ENCODE measurements around the gene C16orf95.

The C16orf95 gene

DNA sequence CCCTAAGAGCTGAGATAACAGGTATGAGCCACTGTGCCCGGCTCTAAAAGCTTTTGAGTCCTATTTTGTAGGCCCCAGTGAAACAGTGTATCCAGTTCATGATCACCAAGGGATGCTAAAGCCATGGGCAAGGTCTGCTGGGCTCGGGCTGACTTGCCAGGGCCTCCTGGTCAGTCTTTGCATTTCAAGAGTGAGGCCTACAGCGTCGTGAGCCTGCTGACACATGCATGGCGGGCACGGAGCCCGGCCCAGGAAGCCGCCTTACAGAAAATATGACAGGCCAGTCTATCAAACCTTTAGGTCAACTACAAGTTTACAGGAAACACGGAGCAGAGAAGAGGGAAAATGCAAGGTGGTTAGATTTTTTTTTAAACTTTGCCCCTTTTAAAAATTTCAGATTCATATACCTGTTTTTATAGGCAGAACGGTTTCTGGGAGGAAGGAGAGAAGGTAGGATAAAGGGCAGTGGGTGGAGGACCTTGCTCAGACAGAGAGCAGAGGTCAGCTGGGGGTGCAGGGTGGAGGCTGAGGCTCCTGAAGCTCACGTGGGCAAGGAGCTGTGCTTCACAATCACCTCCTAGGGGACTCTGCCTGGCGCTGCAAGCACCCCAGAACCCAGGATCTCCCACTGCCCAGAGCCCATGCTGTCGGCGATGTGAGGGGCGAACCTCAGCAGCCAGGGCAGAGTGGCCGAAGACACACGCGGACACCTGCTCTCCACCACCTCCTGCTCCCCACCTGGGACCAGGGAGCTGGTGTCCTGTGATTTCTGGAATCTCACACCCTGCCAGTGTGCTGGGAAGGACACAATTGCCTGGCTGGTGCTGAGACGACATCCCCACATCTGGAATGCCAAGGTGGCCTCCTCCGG, 21.3 kb downstream of the C16orf95 start:
- no peak overlapping the region for H3K27ac ChIP-seq
- DNase-seq (ENCODE audit: low read depth, low spot score), result no peak

DNA sequence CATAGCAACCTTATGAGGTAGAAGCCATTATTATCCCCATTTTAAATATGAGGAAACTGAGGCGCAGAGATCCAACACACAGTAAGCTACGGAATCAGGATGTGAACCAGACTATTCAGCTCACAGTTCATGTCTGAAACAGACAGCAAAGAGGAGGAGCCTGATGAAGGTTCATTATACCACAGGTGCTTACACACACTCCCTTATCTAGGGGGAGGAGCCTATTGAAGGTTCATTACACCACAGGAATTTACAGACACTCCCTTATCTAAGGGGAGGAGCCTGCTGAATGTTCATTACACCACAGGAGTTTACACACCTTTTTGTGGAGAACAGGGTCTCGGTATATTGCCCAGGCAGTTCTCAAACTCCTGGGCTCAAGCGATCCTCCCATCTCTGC, 21.9 kb downstream of the C16orf95 start:
- peak; percentile 27 for DNase-seq (ENCODE audit: low read depth, low spot score)
- H3K27ac ChIP-seq, result no peak overlapping the region

DNA sequence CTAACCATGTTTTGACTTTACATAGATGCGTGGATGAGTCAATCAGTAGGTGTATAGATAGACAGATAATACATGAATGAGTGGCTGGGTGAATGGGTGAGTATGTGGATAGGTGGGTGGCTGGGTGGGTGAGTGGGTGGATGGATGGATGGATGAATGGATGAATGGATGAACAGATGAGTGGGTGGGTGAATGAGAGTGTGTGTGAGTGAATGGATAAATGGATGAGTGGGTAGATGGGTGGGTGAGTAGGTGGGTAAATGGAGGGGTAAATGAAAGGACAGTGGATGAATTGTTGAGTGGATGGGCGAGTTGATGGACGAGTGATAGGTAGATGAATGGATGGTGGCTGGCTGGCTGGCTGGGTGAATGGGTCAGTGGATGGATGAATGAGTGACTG, 23.2 kb downstream of the C16orf95 start:
- no peak for DNase-seq (ENCODE audit: low read depth, low spot score)
- no peak overlapping the region for H3K27ac ChIP-seq

DNA sequence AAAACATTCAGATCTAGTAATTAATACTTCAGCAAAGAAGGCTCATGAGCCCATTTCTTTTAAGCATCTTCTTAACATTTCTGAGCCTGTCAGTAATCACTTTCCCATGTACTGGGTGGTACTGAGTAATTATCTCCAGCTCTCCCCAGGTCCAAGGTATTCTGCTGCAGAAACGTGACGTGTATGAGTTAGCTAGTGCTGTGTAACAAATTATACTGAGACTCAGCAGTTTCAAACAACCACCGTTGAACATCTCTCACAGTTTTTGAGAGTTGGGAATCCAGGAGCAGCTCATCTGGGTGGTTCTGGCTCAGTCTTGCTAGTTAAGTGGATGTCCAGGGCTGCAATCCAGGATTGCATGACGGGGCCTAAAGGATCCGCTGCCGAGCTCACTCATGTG, 25.2 kb downstream of the C16orf95 start:
- H3K27ac ChIP-seq, result no peak overlapping the region

DNA sequence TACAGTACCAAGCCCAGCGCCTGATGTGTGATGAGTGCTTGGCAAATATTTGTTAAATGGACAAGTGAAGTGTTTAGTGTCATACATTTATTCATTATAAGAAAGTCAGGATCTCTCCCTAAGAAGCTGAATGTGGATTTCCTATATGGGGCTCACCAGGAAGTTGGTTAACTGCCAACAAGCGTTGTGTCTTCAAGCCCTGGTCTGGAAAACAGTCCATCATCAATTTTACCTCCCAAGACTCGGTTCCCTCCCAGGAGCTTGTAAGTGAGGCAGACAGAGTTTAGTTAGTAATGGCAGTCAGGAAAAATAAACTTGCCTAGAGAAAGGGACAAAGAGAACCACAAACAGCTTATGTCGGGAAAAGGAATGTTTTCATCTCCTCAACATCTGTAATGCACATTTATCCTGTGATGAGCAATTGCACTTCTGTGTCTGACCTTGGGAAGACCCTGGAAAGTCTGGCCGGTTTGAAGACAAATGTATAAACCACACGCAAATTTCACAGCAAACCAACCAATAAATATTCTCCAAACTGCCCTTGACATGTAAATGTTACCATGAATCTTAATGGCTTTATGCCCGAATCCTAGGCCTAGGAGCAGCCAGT, 28.3 kb downstream of the C16orf95 start:
- no peak for DNase-seq (ENCODE audit: low read depth, low spot score)
- no peak overlapping the region for H3K27ac ChIP-seq

More for the DNA sequence above, 25.2 kb downstream of the C16orf95 start:
- DNase-seq (ENCODE audit: low read depth, low spot score), result no peak

DNA sequence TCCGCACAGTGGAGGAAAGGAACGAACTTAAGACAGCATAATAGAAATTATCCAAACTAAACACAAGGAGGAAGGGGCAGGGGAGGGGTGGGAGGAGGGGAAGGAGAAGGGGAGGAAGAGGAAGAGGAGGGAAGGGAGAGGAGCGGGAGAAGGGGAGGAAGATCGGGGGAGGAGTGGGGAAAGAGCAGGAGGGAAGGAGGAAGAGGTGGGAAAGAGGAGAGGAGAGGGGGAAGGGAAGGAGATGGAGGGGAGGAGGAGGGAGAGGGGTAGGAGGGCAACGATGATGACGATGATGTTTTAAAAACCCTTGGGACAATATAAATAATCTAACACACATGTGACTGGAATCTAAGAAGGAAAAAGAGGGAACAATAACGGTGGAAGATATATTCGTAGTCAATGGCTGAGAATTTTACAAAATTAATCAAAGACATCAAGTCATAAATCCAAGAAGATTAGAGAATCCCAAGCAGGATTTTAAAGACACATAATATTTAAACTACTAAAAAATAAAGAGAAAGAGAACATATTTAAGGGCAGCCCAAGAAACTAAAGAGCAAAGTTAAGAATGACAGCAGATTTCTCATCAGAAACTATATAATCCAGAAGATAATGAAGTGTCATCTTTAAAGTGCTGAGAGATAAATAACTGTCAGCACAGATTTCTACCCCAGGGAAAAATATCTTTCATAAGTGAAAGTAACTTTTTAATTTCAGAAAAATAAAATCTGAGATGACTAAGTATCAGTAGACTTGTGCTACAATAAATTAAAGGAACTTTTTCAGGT, 30.2 kb downstream of the C16orf95 start:
- no peak for DNase-seq (ENCODE audit: low read depth, low spot score)
- no peak overlapping the region for H3K27ac ChIP-seq

DNA sequence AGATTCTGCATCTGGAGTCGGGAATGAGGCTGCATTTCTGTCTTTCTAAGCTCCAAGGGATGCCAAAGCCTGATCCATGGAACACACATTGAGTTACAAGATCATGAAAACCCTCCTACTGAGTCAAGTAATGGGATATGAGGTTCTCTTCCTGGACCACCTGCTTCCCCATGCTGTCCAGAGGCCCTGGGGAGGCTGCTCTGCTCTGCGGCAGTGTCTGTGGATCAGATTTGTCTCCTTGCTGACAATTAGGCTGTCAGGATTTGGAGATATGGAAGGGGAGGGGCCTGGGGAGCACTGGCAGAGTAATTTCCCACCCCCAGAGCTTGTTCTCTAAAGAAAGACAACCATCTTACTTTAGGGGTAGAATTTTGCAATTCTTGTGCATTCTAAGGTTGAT, 33.0 kb downstream of the C16orf95 start:
- DNase-seq (ENCODE audit: low read depth, low spot score), result no peak
- H3K27ac ChIP-seq, result no peak overlapping the region

DNA sequence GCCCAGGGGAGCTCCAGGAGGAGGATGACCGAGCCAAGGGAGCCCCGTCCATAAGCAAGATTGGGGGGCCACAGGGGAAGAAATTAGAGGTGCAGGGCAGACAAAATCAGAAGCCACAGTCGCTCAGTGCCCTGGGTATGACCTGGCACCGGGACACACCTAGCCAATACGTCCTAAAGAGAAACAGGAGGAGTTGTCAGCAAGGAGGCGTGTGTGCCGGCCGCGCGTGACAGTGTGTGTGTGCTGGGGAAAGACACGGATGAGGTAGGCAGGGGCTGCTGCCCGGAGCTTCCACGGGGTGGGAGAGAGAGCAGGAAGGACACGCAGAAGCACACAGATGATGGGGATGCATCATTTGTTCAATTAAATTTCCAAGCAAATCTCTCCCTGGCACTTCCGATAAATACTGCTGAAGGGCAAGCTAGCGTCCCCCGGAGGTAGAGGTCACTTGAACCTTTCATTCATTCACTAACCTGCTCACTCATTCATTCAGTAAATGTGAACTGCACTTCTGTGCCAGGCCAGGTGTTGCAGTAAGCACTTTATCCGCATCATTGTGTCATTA, 38.0 kb downstream of the C16orf95 start:
- no peak overlapping the region for H3K27ac ChIP-seq
- DNase-seq (ENCODE audit: low read depth, low spot score), result no peak

DNA sequence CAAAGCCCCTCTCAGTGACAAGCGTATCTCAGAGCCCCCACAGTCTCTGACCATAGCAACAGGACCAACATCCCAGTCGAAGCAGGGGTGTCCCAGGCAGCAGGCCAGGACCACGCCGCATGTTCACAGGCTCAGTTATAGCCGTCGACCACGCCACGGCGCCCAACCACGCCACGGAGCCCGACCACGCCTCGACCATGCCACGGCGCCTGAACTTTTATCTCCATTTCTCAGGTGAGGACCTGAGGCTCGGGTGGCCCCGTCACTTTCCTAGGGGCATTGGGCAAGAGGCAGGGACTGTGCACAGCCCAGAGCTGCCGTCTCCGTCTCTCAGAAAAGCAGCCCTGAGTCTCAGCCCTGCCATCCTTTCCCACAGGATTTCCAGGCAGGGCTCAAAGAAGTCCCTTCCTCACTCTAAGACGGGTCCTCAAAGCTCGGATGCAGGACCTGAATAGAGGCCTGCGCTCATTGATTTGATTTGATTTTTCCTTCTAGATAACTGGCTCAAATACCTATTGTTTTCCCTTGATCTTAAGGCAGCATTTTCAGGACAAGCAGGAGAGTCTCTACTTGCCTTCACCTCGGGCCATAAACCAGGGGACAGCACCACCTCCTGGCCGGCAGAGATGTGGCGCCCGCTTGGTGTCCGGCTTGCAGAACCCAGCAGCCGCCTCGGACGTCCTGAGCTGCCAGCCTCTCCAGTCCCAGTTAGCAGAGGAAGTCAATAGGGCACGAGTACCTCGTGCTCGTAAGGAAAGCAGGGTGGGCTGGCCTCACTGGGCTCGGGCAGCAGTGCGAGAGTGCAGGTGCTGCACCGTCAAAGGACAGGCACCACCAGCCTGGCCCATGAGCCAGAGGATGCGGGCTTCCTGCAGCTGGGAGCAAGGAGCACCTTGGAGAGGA, 38.8 kb downstream of the C16orf95 start:
- no peak for DNase-seq (ENCODE audit: low read depth, low spot score)
- H3K27ac ChIP-seq, result no peak overlapping the region

DNA sequence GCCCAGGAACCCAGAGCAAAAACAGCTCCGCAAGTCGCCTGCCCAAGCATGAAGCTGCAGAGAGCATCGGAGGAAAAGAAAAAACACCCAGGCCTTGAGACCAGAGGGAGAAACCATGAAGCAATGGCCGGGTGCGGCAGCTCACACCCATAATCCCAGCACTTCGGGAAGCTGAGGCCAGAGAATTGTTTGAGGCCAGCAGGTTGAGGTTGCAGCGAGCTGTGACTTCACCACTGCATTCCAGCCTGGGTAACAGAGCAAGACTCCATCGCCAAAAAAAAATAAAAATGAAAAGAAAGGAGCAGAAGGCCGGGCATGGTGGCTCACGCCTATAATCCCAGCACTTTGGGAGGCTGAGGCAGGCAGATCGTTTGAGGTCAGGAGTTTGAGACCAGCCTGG, 40.3 kb downstream of the C16orf95 start:
- no peak overlapping the region for H3K27ac ChIP-seq

DNA sequence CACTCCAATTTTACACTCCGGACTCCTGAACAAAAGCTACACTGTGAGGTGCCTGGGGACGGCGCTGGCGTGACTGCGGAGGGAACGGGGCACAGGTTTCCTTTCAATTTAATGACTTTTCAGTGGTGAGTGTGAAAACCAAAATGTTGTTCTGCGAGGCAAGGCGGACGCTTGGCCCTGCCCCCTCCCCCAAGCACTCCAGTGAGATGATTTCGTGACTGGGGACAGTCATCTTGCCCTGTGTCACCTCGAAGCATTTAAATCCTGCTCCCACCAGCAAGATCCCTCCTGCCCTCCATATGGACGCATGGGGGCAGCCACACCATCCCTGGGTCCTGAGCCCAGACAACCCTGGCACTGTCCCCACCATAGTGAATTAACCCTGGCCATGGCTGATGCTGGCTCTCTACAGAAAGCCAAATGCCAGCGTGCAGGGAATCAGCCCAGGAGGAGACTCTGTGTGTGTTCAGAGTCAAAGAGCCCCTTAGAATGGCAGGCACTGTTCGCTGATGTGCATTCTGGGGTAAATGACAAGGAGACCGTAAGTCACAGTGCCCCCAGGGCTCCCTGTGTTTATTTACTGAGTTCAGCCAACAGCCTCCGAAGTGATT, 41.0 kb downstream of the C16orf95 start:
- no peak overlapping the region for H3K27ac ChIP-seq
- no peak for DNase-seq (ENCODE audit: low read depth, low spot score)

More for the DNA sequence above, 40.3 kb downstream of the C16orf95 start:
- no peak for DNase-seq (ENCODE audit: low read depth, low spot score)

DNA sequence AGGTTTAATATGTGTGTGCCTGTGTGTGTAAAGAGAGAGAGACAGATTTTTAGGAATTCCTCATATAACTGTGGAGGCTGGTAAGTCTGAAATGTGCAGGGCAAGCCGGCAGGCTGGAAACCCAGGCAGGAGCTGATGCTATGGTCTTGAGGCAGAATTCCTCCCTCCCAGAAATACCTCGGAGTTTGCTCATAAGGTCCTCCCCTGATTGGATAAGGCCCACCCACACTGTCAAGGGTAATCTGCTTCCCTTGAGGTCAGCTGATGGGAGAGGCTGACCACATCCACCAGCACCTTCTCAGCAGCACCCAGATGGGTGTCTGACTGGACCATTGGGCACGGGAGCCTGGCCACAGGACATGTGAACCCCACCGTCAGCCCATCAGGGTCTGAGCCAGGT, 42.4 kb downstream of the C16orf95 start:
- no peak overlapping the region for H3K27ac ChIP-seq
- no peak for DNase-seq (ENCODE audit: low read depth, low spot score)

DNA sequence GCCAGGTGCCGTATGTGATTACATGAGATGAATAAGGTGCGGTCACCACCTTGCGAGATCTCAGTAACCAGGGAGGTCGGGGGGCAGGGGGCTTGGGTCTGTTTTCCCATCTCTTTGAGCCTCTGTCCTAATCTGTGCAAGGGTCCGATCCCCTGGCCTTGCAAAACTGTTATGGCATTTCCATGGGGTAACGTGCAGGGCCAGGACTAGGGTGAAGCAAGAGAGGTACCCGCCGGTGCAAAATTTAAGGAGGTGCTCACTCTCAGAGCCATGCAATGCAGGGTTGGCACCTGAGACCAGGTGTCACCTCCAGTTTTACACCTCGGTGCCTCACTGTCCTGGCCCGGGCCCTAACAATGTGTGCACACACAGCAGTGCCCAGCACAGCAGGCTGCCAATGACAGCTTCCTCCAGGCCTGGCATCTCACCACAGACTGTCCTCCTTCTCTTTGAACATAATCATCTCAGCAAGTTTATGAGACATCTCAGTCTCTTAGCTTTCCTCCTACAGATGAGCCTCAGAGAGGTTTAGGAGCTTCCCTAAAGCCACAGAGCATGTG, 43.6 kb downstream of the C16orf95 start:
- H3K27ac ChIP-seq, result no peak overlapping the region
- no peak for DNase-seq (ENCODE audit: low read depth, low spot score)

DNA sequence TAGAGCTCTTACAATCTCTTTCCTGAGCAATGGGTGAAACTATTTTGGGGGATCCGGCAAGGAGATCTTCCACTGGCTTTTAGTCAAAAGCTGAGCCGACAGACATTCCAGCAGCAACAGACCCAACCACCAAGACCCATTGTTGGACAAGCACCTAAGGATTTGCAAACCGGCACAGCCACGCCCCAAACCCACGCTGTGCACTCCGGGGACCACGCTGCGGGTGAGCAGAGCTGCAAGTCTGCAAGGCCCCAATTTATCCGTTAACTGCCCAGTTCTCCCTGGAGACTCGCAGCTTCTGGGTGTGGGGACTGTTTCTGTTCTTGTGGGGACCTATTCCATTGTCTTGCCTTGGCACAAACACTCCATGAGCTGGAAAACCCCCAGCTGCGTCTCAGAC, 45.9 kb downstream of the C16orf95 start:
- H3K27ac ChIP-seq, result no peak overlapping the region
- DNase-seq (ENCODE audit: low read depth, low spot score), result no peak

DNA sequence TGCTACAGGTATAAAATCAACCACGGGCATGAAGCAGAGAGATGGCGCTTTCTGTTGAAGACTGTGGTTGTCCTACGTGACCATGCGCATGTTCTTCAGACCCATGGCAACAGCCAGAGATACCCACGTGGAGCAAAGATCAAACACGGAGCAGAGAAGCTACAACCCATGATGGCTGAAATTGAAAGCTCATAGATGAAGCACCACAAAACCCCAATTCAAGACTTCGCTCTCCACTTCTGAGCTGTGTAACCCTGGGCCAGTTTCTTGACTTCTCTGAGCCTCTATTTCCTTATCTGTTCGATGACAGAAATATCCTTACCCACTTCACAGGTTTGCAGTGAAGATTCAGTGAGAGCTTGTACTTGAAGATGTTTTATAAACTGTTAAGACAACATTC, 49.6 kb downstream of the C16orf95 start:
- no peak for DNase-seq (ENCODE audit: low read depth, low spot score)
- H3K27ac ChIP-seq, result no peak overlapping the region

DNA sequence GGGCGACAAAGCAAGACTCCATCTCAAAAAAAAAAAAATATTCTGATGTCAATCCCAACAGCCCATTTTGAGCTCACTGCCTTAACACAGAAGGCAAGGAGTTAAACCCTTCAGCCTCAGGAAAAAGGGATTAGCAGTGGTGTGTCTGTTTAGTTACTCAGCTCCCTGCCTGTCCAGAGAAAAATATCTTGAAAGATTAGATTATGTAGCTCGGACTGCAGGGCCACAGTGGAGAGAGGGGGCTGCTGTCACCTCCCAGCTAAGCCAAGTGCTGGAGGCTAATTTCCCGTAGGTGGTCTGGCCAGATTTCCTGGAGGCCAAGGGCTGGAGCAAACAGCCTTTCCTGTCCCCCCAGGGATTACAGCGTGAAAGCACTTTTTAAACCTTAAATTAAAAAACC, 50.3 kb downstream of the C16orf95 start:
- H3K27ac ChIP-seq, result no peak overlapping the region
- DNase-seq (ENCODE audit: low read depth, low spot score), result no peak

DNA sequence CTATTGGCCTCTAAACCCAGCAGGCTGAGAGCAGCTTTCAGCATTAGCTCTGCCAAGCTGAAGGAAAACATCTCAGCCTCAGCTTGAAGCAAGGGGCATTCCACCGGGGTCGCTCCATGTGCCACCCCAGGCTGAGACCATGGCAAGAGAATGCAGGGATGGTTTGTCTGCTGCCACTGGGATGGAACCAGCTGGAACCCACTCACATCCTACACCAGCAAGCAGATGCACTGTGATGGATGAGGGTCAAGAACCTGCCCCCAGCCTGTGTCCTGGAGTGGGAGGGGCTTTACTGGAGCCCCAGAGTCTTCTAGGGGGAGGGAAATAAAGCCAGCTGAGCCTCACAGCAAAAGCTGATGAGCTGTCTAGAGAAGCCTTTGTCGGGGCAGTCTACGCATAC, 51.9 kb downstream of the C16orf95 start:
- DNase-seq (ENCODE audit: low read depth, low spot score), result no peak
- no peak overlapping the region for H3K27ac ChIP-seq

DNA sequence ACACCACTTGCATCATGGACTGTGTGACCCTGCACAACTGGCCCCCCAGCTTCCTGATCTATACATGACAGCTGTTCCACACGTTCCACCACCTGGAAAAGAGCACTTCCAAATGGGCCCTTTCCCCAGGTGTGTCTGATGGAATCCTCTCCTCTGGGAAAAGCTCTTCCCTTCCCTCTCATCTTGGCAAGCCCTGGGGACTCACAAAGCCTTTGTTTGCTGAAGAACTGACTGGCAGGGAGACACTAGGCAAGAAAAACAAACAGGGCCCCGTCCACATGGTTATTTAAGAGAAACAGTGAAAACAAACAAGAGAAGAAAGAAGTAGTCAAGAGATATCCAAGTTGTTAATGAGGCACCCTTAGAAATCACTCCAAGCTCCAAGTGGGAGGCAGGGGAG, 52.6 kb downstream of the C16orf95 start:
- no peak overlapping the region for H3K27ac ChIP-seq
- DNase-seq (ENCODE audit: low read depth, low spot score), result no peak

DNA sequence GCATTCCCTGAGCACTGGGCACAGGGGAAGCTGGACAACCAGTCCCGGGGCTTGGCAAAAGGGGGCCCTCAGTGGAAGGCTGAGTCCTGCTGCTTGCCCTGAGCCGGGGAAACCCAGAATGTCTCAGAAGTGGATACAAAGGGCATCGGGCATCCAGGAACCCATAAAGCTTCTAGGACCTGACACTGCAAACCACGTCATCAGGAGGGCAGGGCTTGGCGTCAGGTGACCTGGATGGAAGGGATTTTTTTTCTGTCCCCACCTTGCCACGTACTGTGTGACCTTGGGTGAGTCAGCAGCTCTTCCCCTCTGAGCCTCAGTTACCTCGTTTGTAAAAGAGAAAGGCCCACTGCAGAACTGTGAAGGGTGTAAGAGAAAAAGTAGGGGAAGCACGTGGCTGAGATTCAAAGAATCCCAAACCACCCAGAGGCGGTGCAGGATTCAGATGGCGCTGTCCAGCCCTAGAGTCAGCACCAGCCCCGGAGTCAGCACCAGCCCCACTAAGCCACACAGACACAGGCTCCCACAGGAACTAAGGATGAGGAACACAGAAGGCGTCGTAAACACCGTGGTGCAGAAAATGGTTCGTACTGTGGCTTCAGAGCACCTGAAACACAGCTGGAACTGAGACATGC, 53.7 kb downstream of the C16orf95 start:
- H3K27ac ChIP-seq, result no peak overlapping the region
- no peak for DNase-seq (ENCODE audit: low read depth, low spot score)
